Esophagus muscularis mucosa (tissue), 4 donors: Measurements from ENCODE around the gene F10. TPM values are rescaled to one million over a fixed set of nuclear protein-coding genes. Genes with fewer than 3 reads are reported as not detected.

ENCODE experiments used
- DNase-seq: peaks from one replicate; pipeline ENCODE4 v3.0.0-alpha.2; 2017; ENCODE audit errors: extremely low spot score
- H3K27ac ChIP-seq, 4 donors: fragments of 200-600 bp; sonication (generic); replicated peaks in 1 of 4; 1 replicate in 3 of 4; 2 replicates in 1 of 4; pipeline ENCODE4 v1.5.1; 2016 to 2019; ENCODE audit warnings: mild to moderate bottlenecking in 1 of 4
- H3K27me3 ChIP-seq, 4 donors: fragments of 200-600 bp; sonication (generic); one replicate each; pipeline versions ENCODE4 v1.5.1 to v1.6.0; 2016 to 2019
- H3K36me3 ChIP-seq, 4 donors: fragments of 200-600 bp; sonication (generic); one replicate each; pipeline ENCODE4 v1.5.1; 2016 to 2019
- H3K4me1 ChIP-seq, 4 donors: fragments of 200-600 bp; sonication (generic); one replicate each; pipeline ENCODE4 v1.5.1; 2016 to 2019
- H3K4me3 ChIP-seq, 4 donors: fragments of 200-600 bp; sonication (generic); 1 replicate in 2 of 4; 2 replicates in 2 of 4; pipeline ENCODE4 v1.5.1; 2016 to 2019; ENCODE audit warnings: mild to moderate bottlenecking in 4 of 4, moderate library complexity in 1 of 4
- H3K9me3 ChIP-seq, 4 donors: fragments of 200-600 bp; sonication (generic); 1 replicate in 3 of 4; 2 replicates in 1 of 4; pipeline ENCODE4 v1.5.1; 2016 to 2019
- CTCF ChIP-seq, 3 experiments: fragments of 200-600 bp in 2 of 3; fragments of 450-650 bp in 1 of 3; sonication (generic) in 2 of 3; IDR thresholded peaks; one replicate each; pipeline ENCODE4 v1.5.1; 2017 to 2019; ENCODE audit warnings: antibody characterized with exemption in 3 of 3, mild to moderate bottlenecking in 2 of 3, moderate library complexity in 1 of 3
- EP300 ChIP-seq: sonication (generic); formaldehyde crosslinking; IDR thresholded peaks from one replicate; pipeline ENCODE4 v1.6.1; 2017; ENCODE audit warnings: antibody characterized with exemption
- POLR2A ChIP-seq: fragments of 450-650 bp; IDR thresholded peaks from one replicate; pipeline ENCODE4 v1.6.1; 2017; ENCODE audit warnings: antibody characterized with exemption, moderate library complexity, mild to moderate bottlenecking, low read depth
- POLR2AphosphoS5 ChIP-seq, 2 donors: sonication (generic); formaldehyde crosslinking; IDR thresholded peaks; one replicate each; pipeline ENCODE4 v1.6.1; 2017; ENCODE audit warnings: antibody characterized with exemption in 2 of 2
- WGBS: methylation state at CpG from one replicate; pipeline ENCODE4 v1.1.5; 2018; 5-methylcytosine and 5-hydroxymethylcytosine counted together
- intact Hi-C: fragments of 100-400 bp; cut with DNase I; formaldehyde crosslinking; loops from one replicate; pipeline ENCODE4 v1.15.1; 2023
- total RNA-seq, 4 donors: library from RNA; depleted of rRNA; stranded (reverse); fragments of >200 nt; gene quantifications; one replicate each; pipeline versions ENCODE4 v1.1.0 to v1.2.1, GENCODE V29; 2016

F10 gene
- total RNA-seq, 4 donors from 2014 or later, result 4.6 to 20.5 (median 11.7) TPM

GRCh38 chr13:113147206-113147605, 24.6 kb downstream of the F10 start:
- Histone ChIP-seq H3K27ac (no peak overlapping the region), H3K4me1 (peaks cover 1 to 5% (median 3%) of the 10 kb centered on the region in 4 donors), H3K27me3 (no peaks in the 10 kb centered on the region), H3K36me3 (peaks cover 0 to 5% (median 0%) of the 10 kb centered on the region in 4 donors), H3K9me3 (no peaks in the 10 kb centered on the region), H3K4me3 (no peak overlapping the region)
- DNase-seq, result no peak
- intact Hi-C loops, result no loop called here
- 88% methylated on average over 8 of the region's 8 CpGs for WGBS
- no peak for TF ChIP-seq CTCF (IDR thresholded peaks at IDR 0.05)
- no peak for TF ChIP-seq POLR2AphosphoS5 (IDR thresholded peaks at IDR 0.05)
- TF ChIP-seq EP300, result no peak
- TF ChIP-seq POLR2A, result no peak

- no peak overlapping the region for H3K4me3 ChIP-seq
- DNase-seq, result no peak
- no peak overlapping the region for H3K27ac ChIP-seq
- H3K36me3 ChIP-seq, result peaks cover 0 to 5% (median 0%) of the 10 kb centered on the region in 4 donors
- H3K27me3 ChIP-seq, result no peaks in the 10 kb centered on the region
- WGBS, result 97% methylated on average over 13 of the region's 13 CpGs
- H3K4me1 ChIP-seq, result peaks cover 13 to 17% (median 14%) of the 10 kb centered on the region in 4 donors
- TF ChIP-seq POLR2AphosphoS5 (IDR thresholded peaks at IDR 0.05), result no peak
- TF ChIP-seq POLR2A, result no peak
- no peak for TF ChIP-seq CTCF (IDR thresholded peaks at IDR 0.05)
- no peak for TF ChIP-seq EP300
- intact Hi-C loops, result no loop called here
- no peaks in the 10 kb centered on the region for H3K9me3 ChIP-seq
These were observed 25.8 kb downstream of the F10 start for GRCh38 chr13:113148407-113148806.

- Histone ChIP-seq H3K36me3 (peaks cover 0 to 4% (median 0%) of the 10 kb centered on the region in 4 donors), H3K27me3 (no peaks in the 10 kb centered on the region), H3K9me3 (no peaks in the 10 kb centered on the region), H3K4me3 (no peak overlapping the region), H3K27ac (no peak overlapping the region), H3K4me1 (peaks cover 15 to 20% (median 17%) of the 10 kb centered on the region in 4 donors)
- no peak for TF ChIP-seq POLR2AphosphoS5 (IDR thresholded peaks at IDR 0.05)
- no peak for TF ChIP-seq CTCF (IDR thresholded peaks at IDR 0.05)
- TF ChIP-seq POLR2A, result no peak
- no peak for TF ChIP-seq EP300
- 93% methylated on average over 28 of the region's 38 CpGs for WGBS
- DNase-seq, result no peak
- intact Hi-C loops, result no loop called here
These were observed 26.4 kb downstream of the F10 start for GRCh38 chr13:113148940-113149503.

GRCh38 chr13:113149711-113150549, 27.3 kb downstream of the F10 start:
- Histone ChIP-seq H3K4me3 (no peak overlapping the region), H3K27ac (no peak overlapping the region), H3K36me3 (no peaks in the 10 kb centered on the region), H3K27me3 (no peaks in the 10 kb centered on the region), H3K4me1 (peaks cover 18 to 25% (median 22%) of the 10 kb centered on the region in 4 donors), H3K9me3 (no peaks in the 10 kb centered on the region)
- no peak for DNase-seq
- TF ChIP-seq POLR2A (no peak), EP300 (no peak), CTCF (IDR thresholded peaks at IDR 0.05) (no peak), POLR2AphosphoS5 (IDR thresholded peaks at IDR 0.05) (no peak)
- intact Hi-C loops, result loop anchor here (5.0 to 10.0 kb wide), 3 partner anchors 113 to 335 kb away; partner anchors contain the start of gene GRTP1
- 91% methylated on average over 18 of the region's 26 CpGs for WGBS
